Measurements from ENCODE around the gene ORAI2.

- TF ChIP-seq CTCF (IDR thresholded peaks at IDR 0.05) (no peak), POLR2A (IDR thresholded peaks at IDR 0.05) (peak; percentile 68), POLR2AphosphoS5 (IDR thresholded peaks at IDR 0.05) (peak; percentile 62 to 79 (median 71))
Observed at GRCh38 chr7:102395873-102396709, 37.3 kb upstream of the ORAI2 start, which contains the start of gene PRKRIP1.
